HL-60 (cell line): Measurements from ENCODE around the gene OVOL1.

Source experiments
- DNase-seq, 2 experiments: peaks; one replicate each; pipeline ENCODE4 v3.0.0-alpha.2; 2010 to 2020; ENCODE audit warnings: low read depth in 1 of 2, low spot score in 1 of 2
- H3K27ac ChIP-seq: fragments of 250-450 bp; sonication (Bioruptor Pico); replicated peaks from 2 replicates; pipeline ENCODE4 v1.5.1; 2020; ENCODE audit warnings: mild to moderate bottlenecking, moderate library complexity
- H3K27me3 ChIP-seq: fragments of 250-450 bp; sonication (Bioruptor Pico); 2 replicates; pipeline ENCODE4 v1.5.1; 2021; ENCODE audit warnings: mild to moderate bottlenecking, moderate library complexity; ENCODE audit not compliant: insufficient read depth, poor library complexity, severe bottlenecking
- H3K4me3 ChIP-seq: replicated peaks from 2 replicates; pipeline ENCODE4 v1.5.1; 2011; ENCODE audit warnings: mild to moderate bottlenecking, control low read depth, low read length; ENCODE audit not compliant: insufficient read depth
- CTCF ChIP-seq: IDR thresholded peaks from one replicate; pipeline ENCODE4 v1.5.1; 2011; ENCODE audit warnings: low read length, control low read depth, inconsistent platforms; ENCODE audit not compliant: insufficient read depth
- GABPA ChIP-seq: IDR thresholded peaks from 2 replicates; pipeline ENCODE4 v1.6.1; 2012; ENCODE audit warnings: low read depth
- POLR2AphosphoS5 ChIP-seq: IDR thresholded peaks from 2 replicates; pipeline ENCODE4 v1.6.1; 2012; ENCODE audit warnings: low read depth
- REST ChIP-seq: IDR thresholded peaks from 2 replicates; pipeline ENCODE4 v1.6.1; 2012; ENCODE audit warnings: low read depth; ENCODE audit not compliant: insufficient replicate concordance
- SPI1 ChIP-seq: IDR thresholded peaks from 2 replicates; pipeline ENCODE4 v1.6.1; 2012; ENCODE audit warnings: low read depth, mild to moderate bottlenecking, borderline replicate concordance

The OVOL1 gene

GRCh38 chr11:65781962-65782815 is 4.7 kb upstream of the OVOL1 start:
- no peak overlapping the region for H3K4me3 ChIP-seq
- TF ChIP-seq SPI1 (no peak), CTCF (no peak), GABPA (no peak), POLR2AphosphoS5 (no peak), REST (no peak)
- peaks cover 20% of the 10 kb centered on the region for H3K27me3 ChIP-seq
- H3K27ac ChIP-seq = no peak overlapping the region
- no peak for DNase-seq

GRCh38 chr11:65782816-65783228 is 4.0 kb upstream of the OVOL1 start:
- no peak overlapping the region for H3K27ac ChIP-seq
- no peak for TF ChIP-seq CTCF
- no peak for TF ChIP-seq SPI1
- no peak for TF ChIP-seq POLR2AphosphoS5
- TF ChIP-seq GABPA = no peak
- no peak for TF ChIP-seq REST
- H3K27me3 ChIP-seq = peaks cover 23% of the 10 kb centered on the region
- no peak overlapping the region for H3K4me3 ChIP-seq
- DNase-seq = no peak

GRCh38 chr11:65785319-65786007 is 1.4 kb upstream of the OVOL1 start:
- no peak overlapping the region for H3K4me3 ChIP-seq
- DNase-seq = no peak
- TF ChIP-seq GABPA (no peak), CTCF (no peak), REST (no peak), POLR2AphosphoS5 (no peak), SPI1 (no peak)
- H3K27me3 ChIP-seq = peaks cover 37% of the 10 kb centered on the region
- H3K27ac ChIP-seq = no peak overlapping the region
